Hepatocyte (in vitro differentiated cells): Measurements from ENCODE around the gene GRK6. TPM values are rescaled to one million over a fixed set of nuclear protein-coding genes. Genes with fewer than 3 reads are reported as not detected.
"Not testable (repeated sequence)": the region's sequence is repeated elsewhere in the genome, so short reads cannot be mapped to it uniquely, and the experiment has no call there.

Source experiments
- DNase-seq: peaks from one replicate; pipeline ENCODE4 v3.0.0-alpha.2; 2016; ENCODE audit warnings: low spot score
- H2AFZ ChIP-seq: fragments of 200-600 bp; sonication (generic); 2 replicates; pipeline ENCODE4 v1.6.0; 2016; ENCODE audit warnings: antibody characterized with exemption, mild to moderate bottlenecking
- H3K27ac ChIP-seq: fragments of 200-600 bp; sonication (generic); 2 replicates; pipeline ENCODE4 v1.5.1; 2016; ENCODE audit warnings: mild to moderate bottlenecking
- H3K27me3 ChIP-seq: fragments of 200-600 bp; sonication (generic); 2 replicates; pipeline ENCODE4 v1.6.1; 2016
- H3K36me3 ChIP-seq: fragments of 200-600 bp; sonication (generic); replicated peaks from 2 replicates; pipeline ENCODE4 v1.5.1; 2016; ENCODE audit warnings: low read depth; ENCODE audit not compliant: insufficient read depth
- H3K4me1 ChIP-seq: fragments of 200-600 bp; sonication (generic); 2 replicates; pipeline ENCODE4 v1.5.1; 2016; ENCODE audit warnings: mild to moderate bottlenecking, moderate library complexity; ENCODE audit not compliant: insufficient read depth
- H3K4me2 ChIP-seq: fragments of 200-600 bp; sonication (generic); 2 replicates; pipeline ENCODE4 v1.6.0; 2016
- H3K4me3 ChIP-seq: fragments of 200-600 bp; sonication (generic); 2 replicates; pipeline ENCODE4 v1.5.1; 2016; ENCODE audit warnings: mild to moderate bottlenecking
- H3K79me2 ChIP-seq: fragments of 200-600 bp; sonication (generic); 2 replicates; pipeline ENCODE4 v1.6.0; 2017; ENCODE audit warnings: mild to moderate bottlenecking
- H3K9me2 ChIP-seq: fragments of 200-600 bp; sonication (generic); replicated peaks from 2 replicates; pipeline ENCODE4 v1.6.0; 2017; ENCODE audit warnings: mild to moderate bottlenecking; ENCODE audit not compliant: insufficient read depth
- H3K9me3 ChIP-seq: fragments of 200-600 bp; sonication (generic); 2 replicates; pipeline ENCODE4 v1.5.1; 2016; ENCODE audit warnings: low read depth, mild to moderate bottlenecking
- H4K20me1 ChIP-seq: fragments of 200-600 bp; sonication (generic); 2 replicates; pipeline ENCODE4 v1.6.0; 2016; ENCODE audit warnings: mild to moderate bottlenecking; ENCODE audit not compliant: insufficient read depth, poor library complexity, severe bottlenecking
- EZH2 ChIP-seq: fragments of 200-600 bp; sonication (generic); IDR thresholded peaks from 2 replicates; pipeline ENCODE4 v1.6.1; 2016; ENCODE audit warnings: antibody characterized with exemption, mild to moderate bottlenecking, borderline replicate concordance
- EZH2phosphoT487 ChIP-seq: fragments of 200-600 bp; sonication (generic); IDR thresholded peaks from one replicate; pipeline ENCODE4 v1.6.1; 2018; ENCODE audit warnings: antibody characterized with exemption, mild to moderate bottlenecking, low read depth, moderate library complexity; ENCODE audit not compliant: unreplicated experiment, severe bottlenecking
- WGBS: methylation state at CpG from one replicate; pipeline ENCODE4 v1.1.6; 2016; ENCODE audit warnings: low lambda C conversion rate; ENCODE audit errors: missing lambda C conversion rate; 5-methylcytosine and 5-hydroxymethylcytosine counted together
- polyA plus RNA-seq: library from polyadenylated mRNA; unstranded; fragments of >200 nt; fragmentation: Nextera tagmentation; extraction: Ambion mirVana; gene quantifications from 2 replicates; pipeline ENCODE4 v1.2.1, GENCODE V29; 2016
- total RNA-seq: library from RNA; depleted of rRNA; stranded (reverse); fragments of >200 nt; gene quantifications from 2 replicates; pipeline ENCODE4 v1.2.3, GENCODE V29; 2014
- TF ChIP-seq, protein P1 (sequence below): fragments of 200-600 bp; sonication (generic); IDR thresholded peaks from 2 replicates; pipeline ENCODE4 v1.5.1; 2016; ENCODE audit warnings: antibody characterized with exemption, mild to moderate bottlenecking; ENCODE audit not compliant: poor library complexity

The GRK6 gene
- total and polyA plus RNA-seq, 2 experiments from 2014 or later: 29.3 to 31.1 TPM

DNA sequence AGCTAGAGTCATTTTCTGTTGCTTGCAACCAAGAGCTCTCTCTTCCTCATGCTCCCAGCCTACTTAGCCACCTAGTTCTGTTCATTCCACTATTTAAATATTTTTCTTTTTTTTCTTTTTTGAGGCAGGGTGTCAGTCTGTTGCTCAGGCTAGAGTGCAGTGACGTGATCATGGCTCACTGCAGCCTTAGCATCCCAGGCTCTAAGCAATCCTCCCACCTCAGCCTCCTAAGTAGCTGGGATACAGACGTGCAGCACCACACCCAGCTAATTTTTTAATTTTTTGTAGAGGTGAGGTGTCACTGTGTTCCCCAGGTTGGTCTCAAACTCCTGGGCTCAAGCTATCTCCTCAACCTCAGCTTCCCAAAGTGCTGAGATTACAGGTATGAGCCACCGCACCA is 12.0 kb upstream of the GRK6 start:
- WGBS: 85% methylated on average over 3 of the region's 3 CpGs
- no peak for TF ChIP-seq EZH2phosphoT487

GRCh38 chr5:177417081-177417480 is 9.4 kb upstream of the GRK6 start:
- not testable (repeated sequence) for H3K27ac ChIP-seq, H3K36me3 ChIP-seq, H4K20me1 ChIP-seq, H2AFZ ChIP-seq, H3K79me2 ChIP-seq, H3K4me1 ChIP-seq, H3K4me3 ChIP-seq, H3K9me3 ChIP-seq, H3K4me2 ChIP-seq, H3K9me2 ChIP-seq, DNase-seq, H3K27me3 ChIP-seq
- WGBS: 88% methylated on average over 6 of the region's 6 CpGs

More for the DNA sequence above, 12.0 kb upstream of the GRK6 start:
- no peaks in the 10 kb centered on the region for H3K79me2 ChIP-seq
- no peak overlapping the region for H2AFZ ChIP-seq
- no peaks in the 10 kb centered on the region for H3K27me3 ChIP-seq
- no peak overlapping the region for H3K27ac ChIP-seq
- no peaks in the 10 kb centered on the region for H4K20me1 ChIP-seq
- no peaks in the 10 kb centered on the region for H3K36me3 ChIP-seq
- H3K4me2 ChIP-seq: no peak overlapping the region
- H3K9me3 ChIP-seq: no peaks in the 10 kb centered on the region
- H3K4me1 ChIP-seq: no peaks in the 10 kb centered on the region
- H3K9me2 ChIP-seq: no peaks in the 10 kb centered on the region
- DNase-seq: no peak
- no peak overlapping the region for H3K4me3 ChIP-seq

DNA sequence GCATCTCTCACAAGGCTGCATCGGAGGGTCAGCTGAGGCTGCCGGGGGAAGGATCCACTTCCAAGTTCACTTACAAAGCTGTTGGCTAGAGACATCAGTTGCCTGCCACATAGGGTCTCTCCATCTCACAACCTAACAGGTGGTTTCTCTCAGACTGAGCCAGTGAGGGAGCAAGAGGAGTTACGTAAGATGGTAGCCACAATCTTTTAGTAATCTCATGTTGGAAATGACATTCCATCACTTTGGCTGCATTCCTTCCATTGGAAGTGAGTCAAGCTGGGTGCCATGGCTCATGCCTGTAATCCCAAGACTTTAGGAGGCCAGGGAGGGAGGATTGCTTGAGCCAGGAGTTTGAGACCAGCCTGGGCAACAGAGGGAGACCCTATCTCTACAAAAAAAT is 7.4 kb upstream of the GRK6 start:
- WGBS: 92% methylated on average over 3 of the region's 3 CpGs
- Histone ChIP-seq H3K27me3 (no peaks in the 10 kb centered on the region), H3K4me2 (no peak overlapping the region), H2AFZ (no peak overlapping the region), H3K4me3 (no peak overlapping the region), H3K4me1 (no peaks in the 10 kb centered on the region), H3K9me2 (no peaks in the 10 kb centered on the region), H4K20me1 (no peaks in the 10 kb centered on the region), H3K36me3 (no peaks in the 10 kb centered on the region), H3K79me2 (no peaks in the 10 kb centered on the region), H3K27ac (no peak overlapping the region), H3K9me3 (no peaks in the 10 kb centered on the region)
- DNase-seq: no peak
- no peak for TF ChIP-seq EZH2phosphoT487
- TF ChIP-seq EZH2: no peak
- TF ChIP-seq, protein P1, sequence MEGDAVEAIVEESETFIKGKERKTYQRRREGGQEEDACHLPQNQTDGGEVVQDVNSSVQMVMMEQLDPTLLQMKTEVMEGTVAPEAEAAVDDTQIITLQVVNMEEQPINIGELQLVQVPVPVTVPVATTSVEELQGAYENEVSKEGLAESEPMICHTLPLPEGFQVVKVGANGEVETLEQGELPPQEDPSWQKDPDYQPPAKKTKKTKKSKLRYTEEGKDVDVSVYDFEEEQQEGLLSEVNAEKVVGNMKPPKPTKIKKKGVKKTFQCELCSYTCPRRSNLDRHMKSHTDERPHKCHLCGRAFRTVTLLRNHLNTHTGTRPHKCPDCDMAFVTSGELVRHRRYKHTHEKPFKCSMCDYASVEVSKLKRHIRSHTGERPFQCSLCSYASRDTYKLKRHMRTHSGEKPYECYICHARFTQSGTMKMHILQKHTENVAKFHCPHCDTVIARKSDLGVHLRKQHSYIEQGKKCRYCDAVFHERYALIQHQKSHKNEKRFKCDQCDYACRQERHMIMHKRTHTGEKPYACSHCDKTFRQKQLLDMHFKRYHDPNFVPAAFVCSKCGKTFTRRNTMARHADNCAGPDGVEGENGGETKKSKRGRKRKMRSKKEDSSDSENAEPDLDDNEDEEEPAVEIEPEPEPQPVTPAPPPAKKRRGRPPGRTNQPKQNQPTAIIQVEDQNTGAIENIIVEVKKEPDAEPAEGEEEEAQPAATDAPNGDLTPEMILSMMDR: no peak

- WGBS: 89% methylated on average over 7 of the region's 7 CpGs
- H4K20me1 ChIP-seq, H3K27ac ChIP-seq, H3K4me2 ChIP-seq, H3K79me2 ChIP-seq, H3K4me1 ChIP-seq, H3K27me3 ChIP-seq, DNase-seq, H3K36me3 ChIP-seq, H3K9me3 ChIP-seq, H3K9me2 ChIP-seq, H3K4me3 ChIP-seq, H2AFZ ChIP-seq: not testable (repeated sequence)
These were observed 6.0 kb upstream of the GRK6 start for GRCh38 chr5:177420472-177420871.

- Histone ChIP-seq H3K27ac (no peak overlapping the region), H3K4me2 (no peak overlapping the region), H3K9me3 (no peaks in the 10 kb centered on the region), H2AFZ (no peak overlapping the region), H3K36me3 (no peaks in the 10 kb centered on the region), H3K4me1 (no peaks in the 10 kb centered on the region), H3K4me3 (no peak overlapping the region), H3K27me3 (no peaks in the 10 kb centered on the region), H3K9me2 (no peaks in the 10 kb centered on the region), H4K20me1 (no peaks in the 10 kb centered on the region), H3K79me2 (no peaks in the 10 kb centered on the region)
- TF ChIP-seq EZH2: no peak
- TF ChIP-seq, protein P1: no peak
- no peak for TF ChIP-seq EZH2phosphoT487
- no peak for DNase-seq
- 88% methylated on average over 6 of the region's 6 CpGs for WGBS
These were observed 5.2 kb upstream of the GRK6 start for GRCh38 chr5:177421062-177421798.
